Measurements from ENCODE around the gene ROBO1.

- no peak for TF ChIP-seq EZH2phosphoT487 (IDR thresholded peaks at IDR 0.05; ENCODE audit: borderline replicate concordance, low read length)
- TF ChIP-seq, protein P1, sequence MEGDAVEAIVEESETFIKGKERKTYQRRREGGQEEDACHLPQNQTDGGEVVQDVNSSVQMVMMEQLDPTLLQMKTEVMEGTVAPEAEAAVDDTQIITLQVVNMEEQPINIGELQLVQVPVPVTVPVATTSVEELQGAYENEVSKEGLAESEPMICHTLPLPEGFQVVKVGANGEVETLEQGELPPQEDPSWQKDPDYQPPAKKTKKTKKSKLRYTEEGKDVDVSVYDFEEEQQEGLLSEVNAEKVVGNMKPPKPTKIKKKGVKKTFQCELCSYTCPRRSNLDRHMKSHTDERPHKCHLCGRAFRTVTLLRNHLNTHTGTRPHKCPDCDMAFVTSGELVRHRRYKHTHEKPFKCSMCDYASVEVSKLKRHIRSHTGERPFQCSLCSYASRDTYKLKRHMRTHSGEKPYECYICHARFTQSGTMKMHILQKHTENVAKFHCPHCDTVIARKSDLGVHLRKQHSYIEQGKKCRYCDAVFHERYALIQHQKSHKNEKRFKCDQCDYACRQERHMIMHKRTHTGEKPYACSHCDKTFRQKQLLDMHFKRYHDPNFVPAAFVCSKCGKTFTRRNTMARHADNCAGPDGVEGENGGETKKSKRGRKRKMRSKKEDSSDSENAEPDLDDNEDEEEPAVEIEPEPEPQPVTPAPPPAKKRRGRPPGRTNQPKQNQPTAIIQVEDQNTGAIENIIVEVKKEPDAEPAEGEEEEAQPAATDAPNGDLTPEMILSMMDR (conservative IDR thresholded peaks at IDR 0.05; ENCODE audit: low read depth, low read length) = no peak
These were observed 627.1 kb downstream of the ROBO1 start for GRCh38 chr3:79140708-79141107.

Measured in PC-3 (cell line).